Hepatocyte (in vitro differentiated cells): ENCODE results near the gene TNFSF11. TPM values are rescaled to one million over a fixed set of nuclear protein-coding genes. Genes with fewer than 3 reads are reported as not detected.

ENCODE experiments used
- DNase-seq: peaks from one replicate; pipeline ENCODE4 v3.0.0-alpha.2; 2016; ENCODE audit warnings: low spot score
- H2AFZ ChIP-seq: fragments of 200-600 bp; sonication (generic); 2 replicates; pipeline ENCODE4 v1.6.0; 2016; ENCODE audit warnings: antibody characterized with exemption, mild to moderate bottlenecking
- H3K27ac ChIP-seq: fragments of 200-600 bp; sonication (generic); 2 replicates; pipeline ENCODE4 v1.5.1; 2016; ENCODE audit warnings: mild to moderate bottlenecking
- H3K27me3 ChIP-seq: fragments of 200-600 bp; sonication (generic); 2 replicates; pipeline ENCODE4 v1.6.1; 2016
- H3K36me3 ChIP-seq: fragments of 200-600 bp; sonication (generic); replicated peaks from 2 replicates; pipeline ENCODE4 v1.5.1; 2016; ENCODE audit warnings: low read depth; ENCODE audit not compliant: insufficient read depth
- H3K4me1 ChIP-seq: fragments of 200-600 bp; sonication (generic); 2 replicates; pipeline ENCODE4 v1.5.1; 2016; ENCODE audit warnings: mild to moderate bottlenecking, moderate library complexity; ENCODE audit not compliant: insufficient read depth
- H3K4me2 ChIP-seq: fragments of 200-600 bp; sonication (generic); 2 replicates; pipeline ENCODE4 v1.6.0; 2016
- H3K4me3 ChIP-seq: fragments of 200-600 bp; sonication (generic); 2 replicates; pipeline ENCODE4 v1.5.1; 2016; ENCODE audit warnings: mild to moderate bottlenecking
- H3K79me2 ChIP-seq: fragments of 200-600 bp; sonication (generic); 2 replicates; pipeline ENCODE4 v1.6.0; 2017; ENCODE audit warnings: mild to moderate bottlenecking
- H3K9me2 ChIP-seq: fragments of 200-600 bp; sonication (generic); replicated peaks from 2 replicates; pipeline ENCODE4 v1.6.0; 2017; ENCODE audit warnings: mild to moderate bottlenecking; ENCODE audit not compliant: insufficient read depth
- H3K9me3 ChIP-seq: fragments of 200-600 bp; sonication (generic); 2 replicates; pipeline ENCODE4 v1.5.1; 2016; ENCODE audit warnings: low read depth, mild to moderate bottlenecking
- H4K20me1 ChIP-seq: fragments of 200-600 bp; sonication (generic); 2 replicates; pipeline ENCODE4 v1.6.0; 2016; ENCODE audit warnings: mild to moderate bottlenecking; ENCODE audit not compliant: insufficient read depth, poor library complexity, severe bottlenecking
- EZH2 ChIP-seq: fragments of 200-600 bp; sonication (generic); IDR thresholded peaks from 2 replicates; pipeline ENCODE4 v1.6.1; 2016; ENCODE audit warnings: antibody characterized with exemption, mild to moderate bottlenecking, borderline replicate concordance
- EZH2phosphoT487 ChIP-seq: fragments of 200-600 bp; sonication (generic); IDR thresholded peaks from one replicate; pipeline ENCODE4 v1.6.1; 2018; ENCODE audit warnings: antibody characterized with exemption, mild to moderate bottlenecking, low read depth, moderate library complexity; ENCODE audit not compliant: unreplicated experiment, severe bottlenecking
- WGBS: methylation state at CpG from one replicate; pipeline ENCODE4 v1.1.6; 2016; ENCODE audit warnings: low lambda C conversion rate; ENCODE audit errors: missing lambda C conversion rate; 5-methylcytosine and 5-hydroxymethylcytosine counted together
- polyA plus RNA-seq: library from polyadenylated mRNA; unstranded; fragments of >200 nt; fragmentation: Nextera tagmentation; extraction: Ambion mirVana; gene quantifications from 2 replicates; pipeline ENCODE4 v1.2.1, GENCODE V29; 2016
- total RNA-seq: library from RNA; depleted of rRNA; stranded (reverse); fragments of >200 nt; gene quantifications from 2 replicates; pipeline ENCODE4 v1.2.3, GENCODE V29; 2014
- TF ChIP-seq, protein P1 (sequence below): fragments of 200-600 bp; sonication (generic); IDR thresholded peaks from 2 replicates; pipeline ENCODE4 v1.5.1; 2016; ENCODE audit warnings: antibody characterized with exemption, mild to moderate bottlenecking; ENCODE audit not compliant: poor library complexity

Gene TNFSF11
- total and polyA plus RNA-seq, 2 experiments from 2014 or later = 0.83 TPM; not detected in 1

DNA sequence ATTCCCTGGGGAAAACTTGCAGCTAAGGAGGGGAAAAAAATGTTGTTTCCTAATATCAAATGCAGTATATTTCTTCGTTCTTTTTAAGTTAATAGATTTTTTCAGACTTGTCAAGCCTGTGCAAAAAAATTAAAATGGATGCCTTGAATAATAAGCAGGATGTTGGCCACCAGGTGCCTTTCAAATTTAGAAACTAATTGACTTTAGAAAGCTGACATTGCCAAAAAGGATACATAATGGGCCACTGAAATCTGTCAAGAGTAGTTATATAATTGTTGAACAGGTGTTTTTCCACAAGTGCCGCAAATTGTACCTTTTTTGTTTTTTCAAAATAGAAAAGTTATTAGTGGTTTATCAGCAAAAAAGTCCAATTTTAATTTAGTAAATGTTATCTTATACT, 33.6 kb downstream of the TNFSF11 start:
- Histone ChIP-seq H3K36me3 (no peaks in the 10 kb centered on the region), H3K27ac (no peak overlapping the region), H4K20me1 (no peaks in the 10 kb centered on the region), H3K27me3 (no peaks in the 10 kb centered on the region), H3K79me2 (no peaks in the 10 kb centered on the region), H3K9me3 (no peaks in the 10 kb centered on the region), H2AFZ (no peak overlapping the region), H3K4me2 (no peak overlapping the region), H3K4me3 (no peak overlapping the region), H3K9me2 (no peaks in the 10 kb centered on the region), H3K4me1 (no peaks in the 10 kb centered on the region)
- DNase-seq = no peak
- TF ChIP-seq EZH2 (no peak), EZH2phosphoT487 (no peak)
- TF ChIP-seq, protein P1, sequence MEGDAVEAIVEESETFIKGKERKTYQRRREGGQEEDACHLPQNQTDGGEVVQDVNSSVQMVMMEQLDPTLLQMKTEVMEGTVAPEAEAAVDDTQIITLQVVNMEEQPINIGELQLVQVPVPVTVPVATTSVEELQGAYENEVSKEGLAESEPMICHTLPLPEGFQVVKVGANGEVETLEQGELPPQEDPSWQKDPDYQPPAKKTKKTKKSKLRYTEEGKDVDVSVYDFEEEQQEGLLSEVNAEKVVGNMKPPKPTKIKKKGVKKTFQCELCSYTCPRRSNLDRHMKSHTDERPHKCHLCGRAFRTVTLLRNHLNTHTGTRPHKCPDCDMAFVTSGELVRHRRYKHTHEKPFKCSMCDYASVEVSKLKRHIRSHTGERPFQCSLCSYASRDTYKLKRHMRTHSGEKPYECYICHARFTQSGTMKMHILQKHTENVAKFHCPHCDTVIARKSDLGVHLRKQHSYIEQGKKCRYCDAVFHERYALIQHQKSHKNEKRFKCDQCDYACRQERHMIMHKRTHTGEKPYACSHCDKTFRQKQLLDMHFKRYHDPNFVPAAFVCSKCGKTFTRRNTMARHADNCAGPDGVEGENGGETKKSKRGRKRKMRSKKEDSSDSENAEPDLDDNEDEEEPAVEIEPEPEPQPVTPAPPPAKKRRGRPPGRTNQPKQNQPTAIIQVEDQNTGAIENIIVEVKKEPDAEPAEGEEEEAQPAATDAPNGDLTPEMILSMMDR = no peak
- WGBS = 91% methylated on average over 2 of the region's 2 CpGs

DNA sequence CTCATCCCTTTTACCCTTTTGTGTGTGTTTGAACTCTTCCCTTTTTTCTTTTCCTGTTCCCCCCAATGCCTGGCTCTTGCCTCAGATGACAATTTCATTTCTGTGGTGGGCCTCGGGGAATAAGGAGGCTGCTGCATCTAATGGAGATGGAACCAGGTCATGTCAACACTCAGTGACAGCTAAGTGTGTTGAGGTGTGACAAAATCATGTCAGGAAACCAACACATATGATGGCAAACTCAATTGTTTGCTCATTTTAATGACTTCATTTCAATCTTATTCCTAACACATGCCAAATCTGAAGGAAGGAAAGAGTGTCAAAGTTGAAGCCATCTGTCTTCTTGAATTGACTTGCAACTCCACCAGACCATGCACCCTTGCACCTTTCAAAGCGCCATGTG, 36.7 kb downstream of the TNFSF11 start:
- 90% methylated on average over 2 of the region's 2 CpGs for WGBS
- Histone ChIP-seq H3K9me3 (no peaks in the 10 kb centered on the region), H2AFZ (no peak overlapping the region)

DNA sequence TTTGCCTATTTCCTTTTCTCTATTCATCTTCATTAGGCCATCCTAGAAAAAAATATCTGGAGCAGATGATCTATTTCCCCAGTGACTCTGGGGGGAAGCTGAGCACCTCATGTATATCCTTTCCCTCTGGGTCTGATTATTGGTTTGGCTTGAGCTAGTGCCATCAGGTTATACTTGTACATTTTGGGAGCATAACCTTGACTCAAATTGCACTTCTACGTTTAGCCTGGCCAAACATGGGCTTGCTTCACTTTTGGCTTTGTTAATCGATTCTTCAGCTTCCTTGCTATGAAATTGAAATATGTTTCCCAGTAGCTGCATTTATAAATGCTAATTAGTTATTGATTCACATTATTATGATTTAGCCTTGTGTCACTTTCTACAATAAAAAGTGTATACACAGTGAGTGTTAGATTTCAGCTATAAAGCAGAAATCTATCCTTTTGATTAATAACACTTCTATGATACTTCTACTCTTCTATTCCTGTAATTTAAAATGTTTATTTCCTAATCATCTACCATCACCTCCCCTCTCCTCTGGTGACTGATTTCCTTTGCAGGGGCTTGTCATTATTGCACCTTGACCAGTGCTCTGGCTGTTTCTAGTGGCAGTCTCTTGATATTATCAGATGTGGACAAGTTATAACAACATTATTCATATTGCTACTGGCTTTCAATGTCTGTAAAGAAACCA, 37.3 kb downstream of the TNFSF11 start:
- H3K27me3 ChIP-seq = no peaks in the 10 kb centered on the region
- H3K4me1 ChIP-seq = no peaks in the 10 kb centered on the region
- H2AFZ ChIP-seq = no peak overlapping the region
- H3K79me2 ChIP-seq = no peaks in the 10 kb centered on the region
- no peak for TF ChIP-seq EZH2phosphoT487
- no peak for TF ChIP-seq EZH2
- TF ChIP-seq, protein P1 = no peak
- no peak overlapping the region for H3K4me2 ChIP-seq
- no peak for DNase-seq
- H3K9me3 ChIP-seq = no peaks in the 10 kb centered on the region
- H3K36me3 ChIP-seq = no peaks in the 10 kb centered on the region
- H3K4me3 ChIP-seq = no peak overlapping the region
- no peaks in the 10 kb centered on the region for H3K9me2 ChIP-seq
- H4K20me1 ChIP-seq = no peaks in the 10 kb centered on the region
- 93% methylated on average over 2 of the region's 2 CpGs for WGBS
- H3K27ac ChIP-seq = no peak overlapping the region

More for the DNA sequence above, 36.7 kb downstream of the TNFSF11 start:
- Histone ChIP-seq H4K20me1 (no peaks in the 10 kb centered on the region), H3K27ac (no peak overlapping the region), H3K27me3 (no peaks in the 10 kb centered on the region), H3K79me2 (no peaks in the 10 kb centered on the region), H3K36me3 (no peaks in the 10 kb centered on the region), H3K4me1 (no peaks in the 10 kb centered on the region), H3K4me2 (no peak overlapping the region), H3K9me2 (no peaks in the 10 kb centered on the region), H3K4me3 (no peak overlapping the region)
- TF ChIP-seq EZH2phosphoT487 (no peak), EZH2 (no peak)
- TF ChIP-seq, protein P1 = no peak
- DNase-seq = no peak
